ENCODE data around the gene FMN2. TPM values are rescaled to one million over a fixed set of nuclear protein-coding genes. Genes with fewer than 3 reads are reported as not detected.

Gene FMN2
- total and polyA plus RNA-seq, 2 donors (not counting 1 experiment from before 2014, with no cell fraction given), result 8.0 to 13.7 TPM

- Histone ChIP-seq H3K79me2 (ENCODE audit: control insufficient read depth, insufficient read depth, low read length) (no peaks in the 10 kb centered on the region), H3K27me3 (ENCODE audit: control insufficient read depth, insufficient read depth, low read length) (no peaks in the 10 kb centered on the region)
- TF ChIP-seq EZH2 (IDR thresholded peaks at IDR 0.05; ENCODE audit: low read length, missing control alignments) (no peak), CTCF (conservative IDR thresholded peaks at IDR 0.05 in 1 of 2, IDR thresholded peaks at IDR 0.05 in 1 of 2; ENCODE audit: low read depth in 1 of 2, low read length in 2 of 2) (no peak)
Observed at GRCh38 chr1:240109920-240110636, 18.4 kb downstream of the FMN2 start.

DNA sequence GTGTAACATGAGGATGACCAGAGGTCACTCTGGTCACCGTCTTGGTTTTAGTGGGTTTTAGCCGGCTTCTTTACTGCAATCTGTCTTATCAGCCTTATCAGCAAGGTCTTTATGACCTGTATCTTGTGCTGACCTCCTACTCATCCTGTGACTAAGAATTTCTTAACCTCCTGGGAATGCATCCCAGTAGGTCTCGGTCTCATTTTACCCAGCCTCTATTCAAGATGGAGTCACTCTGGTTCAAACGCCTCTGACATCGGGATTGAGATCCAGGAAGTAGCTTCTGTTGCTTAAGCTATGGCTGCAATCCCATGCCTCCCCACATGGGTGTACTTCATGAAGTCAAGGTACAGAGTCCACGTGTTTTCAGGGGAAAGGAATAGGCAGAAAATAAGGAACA lies 19.9 kb downstream of the FMN2 start:
- Histone ChIP-seq H3K27ac (ENCODE audit: insufficient read depth, low read length) (no peak overlapping the region), H3K79me2 (ENCODE audit: control insufficient read depth, insufficient read depth, low read length) (no peaks in the 10 kb centered on the region), H3K4me3 (replicated peaks in 1 of 4; ENCODE audit: control extremely low read depth in 1 of 4, insufficient read depth in 1 of 4, low read depth in 3 of 4, low read length in 4 of 4) (no peak overlapping the region), H3K9ac (ENCODE audit: insufficient read depth, low read length) (no peak overlapping the region), H3K4me2 (ENCODE audit: extremely low read depth, insufficient read depth, low read length) (no peak overlapping the region), H4K20me1 (ENCODE audit: control insufficient read depth, extremely low read depth, insufficient read depth, low read length) (no peaks in the 10 kb centered on the region), H3K36me3 (ENCODE audit: control insufficient read depth, insufficient read depth, low read length) (no peaks in the 10 kb centered on the region), H3K27me3 (ENCODE audit: control insufficient read depth, insufficient read depth, low read length) (no peaks in the 10 kb centered on the region), H2AFZ (ENCODE audit: low read length) (no peak overlapping the region), H3K4me1 (ENCODE audit: control insufficient read depth, extremely low read depth, insufficient read depth, low read length) (no peaks in the 10 kb centered on the region), H3K9me3 (ENCODE audit: control insufficient read depth, insufficient read depth, low read depth, low read length) (no peaks in the 10 kb centered on the region)
- DNase-seq (ENCODE audit: low read depth in 2 of 2), result no peak
- TF ChIP-seq CTCF (conservative IDR thresholded peaks at IDR 0.05 in 1 of 2, IDR thresholded peaks at IDR 0.05 in 1 of 2; ENCODE audit: low read depth in 1 of 2, low read length in 2 of 2), result no peak
- no peak for TF ChIP-seq EZH2 (IDR thresholded peaks at IDR 0.05; ENCODE audit: low read length, missing control alignments)

More at GRCh38 chr1:240109920-240110636, 18.4 kb downstream of the FMN2 start:
- Histone ChIP-seq H3K4me2 (ENCODE audit: extremely low read depth, insufficient read depth, low read length) (no peak overlapping the region), H3K4me3 (replicated peaks in 1 of 4; ENCODE audit: control extremely low read depth in 1 of 4, insufficient read depth in 1 of 4, low read depth in 3 of 4, low read length in 4 of 4) (no peak overlapping the region), H3K9me3 (ENCODE audit: control insufficient read depth, insufficient read depth, low read depth, low read length) (no peaks in the 10 kb centered on the region), H3K4me1 (ENCODE audit: control insufficient read depth, extremely low read depth, insufficient read depth, low read length) (no peaks in the 10 kb centered on the region), H3K27ac (ENCODE audit: insufficient read depth, low read length) (no peak overlapping the region), H2AFZ (ENCODE audit: low read length) (no peak overlapping the region), H3K36me3 (ENCODE audit: control insufficient read depth, insufficient read depth, low read length) (no peaks in the 10 kb centered on the region), H3K9ac (ENCODE audit: insufficient read depth, low read length) (no peak overlapping the region), H4K20me1 (ENCODE audit: control insufficient read depth, extremely low read depth, insufficient read depth, low read length) (no peaks in the 10 kb centered on the region)
- peak in 1 of 2 donors; percentile 50 for DNase-seq (ENCODE audit: low read depth in 2 of 2)

- H3K4me1 ChIP-seq (ENCODE audit: control insufficient read depth, extremely low read depth, insufficient read depth, low read length), result no peaks in the 10 kb centered on the region
- no peak overlapping the region for H3K9ac ChIP-seq (ENCODE audit: insufficient read depth, low read length)
- no peaks in the 10 kb centered on the region for H3K79me2 ChIP-seq (ENCODE audit: control insufficient read depth, insufficient read depth, low read length)
- no peaks in the 10 kb centered on the region for H3K27me3 ChIP-seq (ENCODE audit: control insufficient read depth, insufficient read depth, low read length)
- no peak overlapping the region for H3K4me2 ChIP-seq (ENCODE audit: extremely low read depth, insufficient read depth, low read length)
- H3K4me3 ChIP-seq (replicated peaks in 1 of 4; ENCODE audit: control extremely low read depth in 1 of 4, insufficient read depth in 1 of 4, low read depth in 3 of 4, low read length in 4 of 4), result no peak overlapping the region
- H3K27ac ChIP-seq (ENCODE audit: insufficient read depth, low read length), result no peak overlapping the region
- H3K36me3 ChIP-seq (ENCODE audit: control insufficient read depth, insufficient read depth, low read length), result no peaks in the 10 kb centered on the region
- no peaks in the 10 kb centered on the region for H4K20me1 ChIP-seq (ENCODE audit: control insufficient read depth, extremely low read depth, insufficient read depth, low read length)
- no peaks in the 10 kb centered on the region for H3K9me3 ChIP-seq (ENCODE audit: control insufficient read depth, insufficient read depth, low read depth, low read length)
- no peak overlapping the region for H2AFZ ChIP-seq (ENCODE audit: low read length)
- no peak for DNase-seq (ENCODE audit: low read depth in 2 of 2)
- no peak for TF ChIP-seq CTCF (conservative IDR thresholded peaks at IDR 0.05 in 1 of 2, IDR thresholded peaks at IDR 0.05 in 1 of 2; ENCODE audit: low read depth in 1 of 2, low read length in 2 of 2)
- TF ChIP-seq EZH2 (IDR thresholded peaks at IDR 0.05; ENCODE audit: low read length, missing control alignments), result no peak
Observed at GRCh38 chr1:240114222-240114621, 22.5 kb downstream of the FMN2 start.
